ENCODE data around the gene PRPS1. TPM values are rescaled to one million over a fixed set of nuclear protein-coding genes. Genes with fewer than 3 reads are reported as not detected.
A peak's percentile ranks its signal among the peaks of the same experiment; 100 is the strongest.
"Not testable (repeated sequence)": the region's sequence is repeated elsewhere in the genome, so short reads cannot be mapped to it uniquely, and the experiment has no call there.

PRPS1 gene
- total RNA-seq, 6 experiments from 2014 or later = 23.8 to 38.6 (median 26.0) TPM

DNA sequence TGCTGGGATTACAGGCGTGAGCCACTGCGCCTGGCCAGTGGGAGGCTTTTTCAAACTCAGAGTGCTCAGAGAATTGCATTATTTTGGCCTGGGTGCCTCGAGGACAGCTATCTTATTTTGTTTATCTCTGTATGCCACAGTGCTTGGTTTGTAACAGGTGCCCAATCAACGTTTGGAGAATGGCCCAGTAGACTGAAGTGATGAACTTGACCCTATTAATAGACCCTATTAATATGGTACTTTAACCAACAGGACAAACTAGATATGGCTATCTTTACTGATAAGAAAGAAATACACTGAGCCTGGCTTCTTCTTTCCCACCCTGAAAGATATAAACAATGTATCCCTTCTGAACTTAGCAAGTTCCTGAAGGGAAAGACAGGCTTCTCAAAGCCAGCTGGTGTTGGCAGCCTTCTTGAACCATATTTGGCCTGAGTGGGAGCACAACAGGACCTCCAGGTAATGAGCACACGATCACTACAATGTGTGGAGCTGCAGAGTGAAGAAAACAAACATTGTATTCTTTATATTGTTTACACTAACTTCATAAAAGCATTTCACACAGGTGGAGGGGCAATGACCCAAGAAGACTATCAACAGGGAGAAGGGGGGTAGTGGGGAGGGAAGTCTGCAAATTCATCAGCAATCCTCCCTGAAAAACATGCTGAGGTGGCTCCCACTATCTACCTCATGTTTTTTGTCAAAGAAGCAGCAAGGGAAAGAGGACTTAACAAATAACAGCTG is 41.7 kb downstream of the PRPS1 start:
- Histone ChIP-seq H3K27me3 (no peaks in the 10 kb centered on the region), H3K9me3 (no peaks in the 10 kb centered on the region), H3K4me3 (no peak overlapping the region), H3K27ac (no peak overlapping the region), H3K4me1 (no peaks in the 10 kb centered on the region), H3K36me3 (no peaks in the 10 kb centered on the region)
- no peak for DNase-seq
- intact Hi-C loops (cut with DNase I) = loop anchor here in 1 of 2 donors (10.0 kb wide), 1 partner anchor 105 kb away; the partner anchor contains the start of genes NCBP2L and TSC22D3
- TF ChIP-seq CTCF (IDR thresholded peaks at IDR 0.05) (no peak), POLR2A (IDR thresholded peaks at IDR 0.05) (no peak)
- 20% methylated on average over 3 of the region's 5 CpGs for WGBS (ENCODE audit: insufficient coverage, low coverage, low lambda C conversion rate, missing lambda C conversion rate)
- ATAC-seq = no peak

DNA sequence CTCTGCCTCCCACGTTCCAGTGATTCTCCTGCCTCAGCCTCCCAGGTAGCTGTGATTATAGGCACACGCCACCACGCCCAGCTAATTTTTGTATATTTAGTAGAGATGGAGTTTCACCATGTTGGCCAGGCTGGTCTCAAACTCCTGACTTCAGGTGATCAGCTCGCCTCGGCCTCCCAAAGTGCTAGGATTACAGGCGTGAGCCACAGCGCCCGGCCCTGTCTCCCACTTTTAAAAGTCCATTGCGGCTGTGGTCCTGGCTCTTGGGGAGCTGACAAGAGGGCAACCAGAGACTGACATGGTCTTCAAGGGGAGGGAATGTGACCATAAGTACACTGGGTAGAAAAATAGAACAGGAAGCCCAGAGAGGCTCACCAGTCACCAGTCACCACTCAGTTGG is 42.9 kb downstream of the PRPS1 start:
- 67% methylated on average over 9 of the region's 9 CpGs for WGBS (ENCODE audit: insufficient coverage, low coverage, low lambda C conversion rate, missing lambda C conversion rate)
- H3K27me3 ChIP-seq; ATAC-seq; H3K9me3 ChIP-seq; DNase-seq; H3K4me3 ChIP-seq; H3K4me1 ChIP-seq; intact Hi-C loops (cut with DNase I); H3K36me3 ChIP-seq; H3K27ac ChIP-seq: not testable (repeated sequence)

- peak; percentile 58 to 68 (median 61) for TF ChIP-seq CTCF (IDR thresholded peaks at IDR 0.05)
- no peak for TF ChIP-seq POLR2A (IDR thresholded peaks at IDR 0.05)
- no peaks in the 10 kb centered on the region for H3K36me3 ChIP-seq
- DNase-seq = peak; percentile 61 to 75 (median 73)
- H3K4me1 ChIP-seq = peaks cover 0 to 4% (median 0%) of the 10 kb centered on the region in 4 donors
- peak; percentile 73 to 83 (median 76) for ATAC-seq
- no peaks in the 10 kb centered on the region for H3K27me3 ChIP-seq
- no peak overlapping the region for H3K4me3 ChIP-seq
- intact Hi-C loops (cut with DNase I) = no loop called here
- no peaks in the 10 kb centered on the region for H3K9me3 ChIP-seq
- H3K27ac ChIP-seq = peak overlapping the region in 2 of 3 donors; percentile 51 to 56
- WGBS (ENCODE audit: insufficient coverage, low coverage, low lambda C conversion rate, missing lambda C conversion rate) = 14% methylated on average over 3 of the region's 9 CpGs
Measured at GRCh38 chrX:107672955-107673378, 44.7 kb downstream of the PRPS1 start.

DNA sequence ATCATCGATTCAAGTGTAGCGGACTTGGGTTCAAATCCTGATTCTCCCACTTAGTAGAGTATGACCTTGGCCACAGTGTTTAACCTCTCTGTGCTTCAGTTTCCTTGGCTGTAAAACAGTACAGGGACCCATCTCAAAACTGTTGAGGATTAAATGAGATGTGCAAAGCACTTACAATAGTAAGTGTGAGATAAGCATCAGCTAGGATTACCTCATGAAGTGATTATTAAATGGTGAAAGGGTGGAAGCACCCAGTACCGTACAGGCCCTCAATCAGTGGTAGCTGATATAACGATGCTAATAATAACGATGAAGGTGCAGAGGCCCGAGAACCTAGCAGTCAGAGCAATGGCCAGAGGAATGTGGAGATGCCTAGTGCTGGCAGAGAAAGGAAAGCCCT is 45.1 kb downstream of the PRPS1 start:
- 52% methylated on average over 4 of the region's 6 CpGs for WGBS (ENCODE audit: insufficient coverage, low coverage, low lambda C conversion rate, missing lambda C conversion rate)
- DNase-seq = no peak
- Histone ChIP-seq H3K36me3 (no peaks in the 10 kb centered on the region), H3K27ac (peak overlapping the region; percentile 51 to 56 (median 51)), H3K4me1 (peaks cover 0 to 4% (median 0%) of the 10 kb centered on the region in 4 donors), H3K4me3 (no peak overlapping the region), H3K27me3 (no peaks in the 10 kb centered on the region), H3K9me3 (no peaks in the 10 kb centered on the region)
- TF ChIP-seq CTCF (IDR thresholded peaks at IDR 0.05) = no peak
- no peak for TF ChIP-seq POLR2A (IDR thresholded peaks at IDR 0.05)
- intact Hi-C loops (cut with DNase I) = no loop called here
- ATAC-seq = no peak

DNA sequence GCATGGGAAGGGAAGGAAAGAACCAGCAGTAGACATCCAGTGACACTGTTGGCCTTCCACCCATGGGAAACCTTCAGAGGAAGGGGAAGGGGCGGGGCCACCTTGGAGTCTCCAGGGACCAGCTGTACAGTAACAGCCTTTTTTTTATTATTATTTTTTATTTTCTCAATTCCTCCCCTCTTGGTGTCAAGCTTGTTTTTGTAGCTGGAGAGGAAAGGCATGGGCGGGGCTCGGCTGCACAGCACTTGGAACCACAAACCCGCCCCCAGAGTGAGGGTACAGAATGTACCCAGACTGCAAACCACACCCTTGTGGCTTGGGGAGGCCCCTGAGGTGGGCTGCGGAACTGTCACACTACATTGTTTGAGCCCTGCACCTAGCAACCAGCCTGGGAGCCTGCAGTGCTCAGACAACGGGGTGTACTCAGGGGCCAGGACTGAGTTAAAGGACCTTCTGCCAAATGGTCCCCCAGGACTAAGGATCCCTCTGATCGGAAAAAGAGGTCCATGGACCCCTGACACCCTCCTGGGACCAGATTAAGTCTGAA is 45.7 kb downstream of the PRPS1 start:
- Histone ChIP-seq H3K4me3 (no peak overlapping the region), H3K9me3 (no peaks in the 10 kb centered on the region), H3K27me3 (no peaks in the 10 kb centered on the region), H3K36me3 (no peaks in the 10 kb centered on the region), H3K4me1 (peaks cover 0 to 4% (median 0%) of the 10 kb centered on the region in 4 donors), H3K27ac (peak overlapping the region; percentile 51 to 56 (median 51))
- TF ChIP-seq POLR2A (IDR thresholded peaks at IDR 0.05) (no peak), CTCF (IDR thresholded peaks at IDR 0.05) (no peak)
- ATAC-seq (peak; percentile 40 to 68 (median 56)), DNase-seq (peak; percentile 56 to 76 (median 68))
- WGBS (ENCODE audit: insufficient coverage, low coverage, low lambda C conversion rate, missing lambda C conversion rate) = 37% methylated on average over 5 of the region's 7 CpGs
- intact Hi-C loops (cut with DNase I) = no loop called here

Data from right lobe of liver (tissue), 6 donors.